ENCODE measurements around the gene ZNF20. TPM values are rescaled to one million over a fixed set of nuclear protein-coding genes. Genes with fewer than 3 reads are reported as not detected.

The ZNF20 gene
- 5.6 and 5.9 TPM in 2 replicates for total RNA-seq

GRCh38 chr19:12139885-12140544 lies at the start of gene ZNF20:
ZNF20 (minus strand) TSS chr19:12140350; CDS start chr19:12140182, 168 bp downstream.

GRCh38 chr19:12162882-12163806 lies 23.0 kb upstream of the ZNF20 start, which contains the start of gene ZNF136:
ZNF136 (plus strand) TSS chr19:12163096; CDS start chr19:12163204, 108 bp downstream.

GRCh38 chr19:12156223-12157058 lies 16.3 kb upstream of the ZNF20 start, which contains the start of gene ZNF625:
ZNF625 (minus strand) TSS chr19:12156734; CDS start chr19:12156558, 176 bp downstream.

Other genes with a start within 250 kb of the ZNF20 start
- gene ZNF700, start 215.2 kb downstream of the ZNF20 start, total RNA-seq = 9.2 and 11.9 TPM in 2 replicates
- 1.2 and 2.7 TPM in 2 replicates for gene ZNF763, start 175.3 kb downstream of the ZNF20 start, total RNA-seq
- 4.2 and 5.0 TPM in 2 replicates for gene ZNF433, start 104.7 kb downstream of the ZNF20 start, total RNA-seq
- gene ZNF878, start 87.4 kb downstream of the ZNF20 start, total RNA-seq = 0.18 TPM in 1 of 2 replicates, not detected in the other
- gene ZNF844, start 75.6 kb downstream of the ZNF20 start, total RNA-seq = 6.7 and 8.0 TPM in 2 replicates
- 14.5 and 14.6 TPM in 2 replicates for gene ZNF625, start 16.4 kb upstream of the ZNF20 start, total RNA-seq
- gene ZNF136, start 22.7 kb upstream of the ZNF20 start, total RNA-seq = 7.1 and 8.9 TPM in 2 replicates
- 9.5 and 13.1 TPM in 2 replicates for gene ZNF44, start 154.5 kb upstream of the ZNF20 start, total RNA-seq
- gene ZNF563, start 193.3 kb upstream of the ZNF20 start, total RNA-seq = 3.5 and 5.6 TPM in 2 replicates
- gene ZNF442, start 225.3 kb upstream of the ZNF20 start, total RNA-seq = 3.3 and 3.9 TPM in 2 replicates